Lung microvascular endothelial cell (primary cell): Measurements from ENCODE around the gene PDE4D. TPM values are rescaled to one million over a fixed set of nuclear protein-coding genes. Genes with fewer than 3 reads are reported as not detected.
A peak's percentile ranks its signal among the peaks of the same experiment; 100 is the strongest.
"Not testable (repeated sequence)": the region's sequence is repeated elsewhere in the genome, so short reads cannot be mapped to it uniquely, and the experiment has no call there.

ENCODE experiments used
- DNase-seq, 2 donors: peaks; one replicate each; pipeline versions ENCODE4 v3.0.0 to v3.0.0-alpha.2; 2010; ENCODE audit warnings: low read depth in 2 of 2
- total RNA-seq: library from RNA; depleted of rRNA; stranded (reverse); fragments of >200 nt; gene quantifications from 2 replicates; pipeline ENCODE4 v1.2.1, GENCODE V29; 2014

The PDE4D gene
- total RNA-seq, 1 donor from 2014 or later, result 23.8 TPM

DNA sequence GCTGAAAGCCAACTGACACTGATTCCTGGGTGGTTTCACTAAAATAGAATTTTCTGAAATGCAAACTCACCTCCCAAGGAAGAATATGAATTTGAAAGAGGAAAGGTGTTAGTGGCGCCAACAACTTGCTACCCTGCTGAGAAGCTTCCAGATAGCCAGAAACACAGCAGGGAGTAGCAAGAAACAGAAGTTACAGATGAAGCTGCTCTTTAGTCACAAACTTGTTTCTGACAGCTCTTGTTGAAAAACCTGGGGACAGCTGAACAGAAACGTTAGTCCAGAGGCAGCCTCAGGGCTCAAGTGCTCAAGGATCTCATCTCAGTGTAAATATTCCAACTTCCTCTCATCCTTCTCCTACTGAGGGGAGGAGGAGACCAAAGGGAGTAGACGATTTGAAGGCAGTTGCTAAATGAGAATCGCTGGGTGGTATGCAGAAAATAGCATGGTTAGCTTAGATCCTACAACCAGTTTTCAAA, 184.1 kb downstream of the PDE4D start:
- DNase-seq, result no peak

DNA sequence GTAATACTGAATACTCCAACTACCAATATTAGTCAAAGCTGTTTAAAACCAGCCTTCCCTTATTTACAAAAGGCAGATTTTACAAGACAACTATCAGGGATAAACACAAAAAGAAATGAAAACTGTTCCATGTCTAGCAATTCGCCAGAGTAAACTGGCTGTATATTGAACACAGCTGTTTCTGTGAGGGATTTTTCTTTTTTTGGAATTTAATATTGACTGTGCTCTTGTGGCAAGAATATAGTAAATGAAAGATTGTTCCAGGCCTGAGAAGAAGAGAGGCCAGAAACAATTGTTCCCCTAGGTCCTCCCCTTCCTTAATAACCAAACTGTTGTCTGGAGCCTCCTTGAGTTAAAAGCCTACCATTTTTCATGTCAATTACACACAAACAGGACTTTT, 188.6 kb downstream of the PDE4D start:
- no peak for DNase-seq

DNA sequence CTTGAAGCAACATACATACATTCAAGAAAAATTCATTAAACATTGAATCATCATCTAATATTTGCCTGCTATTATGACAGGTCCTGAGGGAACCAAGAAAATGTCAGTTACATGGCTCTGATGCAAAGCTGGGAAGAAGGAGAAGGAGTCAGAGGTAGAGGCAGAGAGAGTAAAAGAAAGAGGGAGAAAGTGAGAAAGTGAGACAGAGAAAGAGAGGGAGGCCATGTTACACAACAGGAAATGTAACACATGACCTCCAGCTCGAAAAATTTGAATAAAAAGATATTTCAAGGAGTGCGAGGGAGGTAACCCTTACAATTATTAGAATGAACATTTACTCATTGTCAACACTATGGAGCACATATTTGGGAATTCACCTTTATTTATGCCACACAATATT, 189.7 kb downstream of the PDE4D start:
- no peak for DNase-seq

DNA sequence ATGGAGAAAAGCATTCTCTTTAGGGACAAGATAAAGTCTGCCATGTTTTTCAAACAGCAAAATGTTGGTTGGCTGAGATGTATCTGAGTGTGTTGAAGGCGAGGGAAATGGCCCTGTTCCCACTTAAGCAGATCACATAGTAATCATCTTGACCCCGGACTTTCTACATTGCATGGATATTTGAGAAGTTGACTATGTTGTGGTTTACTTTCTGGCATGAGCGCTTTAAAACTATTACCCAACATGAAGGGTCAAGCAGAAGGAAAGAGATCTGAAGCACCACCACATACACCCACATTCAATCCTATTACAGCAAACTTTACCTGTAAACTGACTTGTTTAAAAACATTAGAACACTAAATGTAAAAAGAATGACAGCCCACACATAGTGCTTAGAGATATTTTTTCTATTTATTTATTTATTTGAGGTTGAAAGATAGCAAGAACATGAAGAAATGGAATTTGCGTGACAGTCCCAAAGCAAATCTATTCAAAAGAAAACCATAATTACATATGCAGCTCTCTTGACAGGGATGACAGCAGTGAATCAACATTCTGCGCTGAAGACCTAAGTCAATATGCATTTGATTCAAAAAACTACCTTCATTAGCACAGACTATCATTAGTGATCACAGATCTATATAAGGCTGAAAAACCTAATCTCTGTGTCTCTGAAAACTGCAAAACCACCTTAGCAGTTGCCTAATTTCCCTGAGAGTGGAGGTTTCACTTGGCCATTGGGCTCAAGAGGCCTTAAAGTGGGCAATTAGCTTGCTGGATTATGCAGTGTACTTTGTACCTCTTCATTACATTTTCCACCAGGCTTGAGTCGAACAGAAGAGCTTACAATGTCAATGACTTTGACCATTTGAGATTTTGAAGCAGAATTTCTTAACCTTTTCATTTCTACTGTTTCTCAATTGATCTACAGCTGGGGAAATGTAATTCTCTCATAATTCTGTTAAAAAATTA, 195.0 kb downstream of the PDE4D start:
- no peak for DNase-seq

DNA sequence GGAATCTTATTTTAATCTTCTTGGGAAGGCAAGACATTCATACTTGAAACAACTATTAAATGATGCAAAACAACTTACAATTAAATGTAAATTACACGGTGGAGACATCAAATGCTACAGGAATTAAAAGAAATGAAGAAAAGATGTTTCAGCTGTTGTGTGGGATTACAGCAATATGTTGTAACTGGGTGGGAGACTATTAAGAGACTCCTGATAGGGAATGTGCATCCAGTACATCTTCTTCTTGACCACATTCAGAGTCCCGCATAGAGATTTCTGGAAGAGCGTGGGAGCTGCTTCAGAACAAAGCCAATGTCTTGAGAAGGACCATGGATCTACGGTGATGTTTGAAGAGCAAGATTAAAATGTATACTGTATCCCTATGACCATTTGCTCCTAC, 199.1 kb downstream of the PDE4D start:
- no peak for DNase-seq

DNA sequence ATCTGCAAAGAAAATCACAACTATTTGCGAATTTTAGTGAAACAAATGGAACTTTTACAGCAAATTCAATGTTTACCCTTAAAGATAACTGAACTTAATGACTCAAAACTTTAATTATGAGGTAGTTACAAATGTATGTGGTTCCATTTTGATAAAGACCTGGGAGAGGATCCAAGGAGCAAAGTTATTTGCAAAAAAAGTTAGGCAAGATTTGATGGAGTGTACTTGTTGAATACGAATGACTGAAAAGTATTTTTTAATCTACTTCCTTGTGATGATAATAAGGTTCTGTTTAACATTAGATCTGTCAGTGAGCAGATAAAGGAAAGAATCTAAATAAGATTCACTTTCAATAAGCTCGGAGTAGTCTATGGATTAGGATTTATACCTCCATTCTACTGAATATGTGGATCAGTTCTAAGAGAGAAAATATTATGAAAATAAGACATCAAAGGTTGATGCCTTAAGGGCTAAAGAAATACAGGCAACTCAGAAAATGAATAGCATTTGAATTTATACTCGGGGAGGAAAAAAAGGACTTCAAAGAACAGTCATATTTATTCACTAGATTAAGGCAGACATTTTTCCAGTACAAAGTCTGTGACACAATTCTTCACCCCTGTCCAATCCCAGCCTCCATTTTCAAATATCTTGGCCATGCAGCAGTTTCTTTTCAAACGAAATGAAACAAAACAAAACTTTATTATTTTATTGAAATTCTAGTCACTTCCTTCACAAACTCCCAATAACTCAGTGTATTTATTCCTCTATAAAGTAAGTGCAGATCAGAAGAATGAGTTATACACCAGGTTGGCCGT, 199.8 kb downstream of the PDE4D start:
- no peak for DNase-seq

DNA sequence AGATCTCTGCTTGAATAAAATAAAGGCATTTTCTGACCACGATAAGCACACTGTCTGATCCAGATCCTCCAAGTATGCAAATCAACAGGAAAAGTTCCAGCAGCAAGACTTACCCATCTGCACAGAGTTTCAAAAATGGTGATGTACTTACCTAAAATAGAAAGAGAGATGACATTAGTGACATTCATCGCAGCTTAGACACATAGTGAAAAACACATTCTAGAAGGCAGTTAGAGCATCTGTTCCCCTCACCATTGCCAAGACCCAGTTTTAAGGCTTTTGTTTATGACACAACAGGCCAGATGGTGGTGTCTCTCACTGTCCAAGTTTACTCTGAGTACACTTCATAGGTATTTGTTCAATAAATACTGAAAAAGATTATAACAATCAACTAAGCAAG, 207.7 kb downstream of the PDE4D start:
- no peak for DNase-seq

DNA sequence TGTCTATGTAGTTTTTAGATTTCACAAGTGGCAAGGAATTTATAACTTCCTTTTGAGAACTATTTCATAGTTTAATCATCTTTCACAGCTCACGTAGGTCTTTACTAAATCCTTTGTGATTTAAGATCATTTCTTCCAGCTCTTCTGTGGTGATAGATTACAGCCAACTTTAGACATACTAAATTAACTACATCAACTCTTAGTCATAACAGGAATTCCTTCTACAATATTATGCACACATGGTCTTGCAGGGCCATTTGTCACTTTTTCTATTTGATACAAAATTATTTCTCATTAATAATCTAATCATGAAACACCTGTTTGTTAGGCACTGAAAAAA, 208.4 kb downstream of the PDE4D start:
- DNase-seq, result peak in 1 of 2 donors; percentile 36

DNA sequence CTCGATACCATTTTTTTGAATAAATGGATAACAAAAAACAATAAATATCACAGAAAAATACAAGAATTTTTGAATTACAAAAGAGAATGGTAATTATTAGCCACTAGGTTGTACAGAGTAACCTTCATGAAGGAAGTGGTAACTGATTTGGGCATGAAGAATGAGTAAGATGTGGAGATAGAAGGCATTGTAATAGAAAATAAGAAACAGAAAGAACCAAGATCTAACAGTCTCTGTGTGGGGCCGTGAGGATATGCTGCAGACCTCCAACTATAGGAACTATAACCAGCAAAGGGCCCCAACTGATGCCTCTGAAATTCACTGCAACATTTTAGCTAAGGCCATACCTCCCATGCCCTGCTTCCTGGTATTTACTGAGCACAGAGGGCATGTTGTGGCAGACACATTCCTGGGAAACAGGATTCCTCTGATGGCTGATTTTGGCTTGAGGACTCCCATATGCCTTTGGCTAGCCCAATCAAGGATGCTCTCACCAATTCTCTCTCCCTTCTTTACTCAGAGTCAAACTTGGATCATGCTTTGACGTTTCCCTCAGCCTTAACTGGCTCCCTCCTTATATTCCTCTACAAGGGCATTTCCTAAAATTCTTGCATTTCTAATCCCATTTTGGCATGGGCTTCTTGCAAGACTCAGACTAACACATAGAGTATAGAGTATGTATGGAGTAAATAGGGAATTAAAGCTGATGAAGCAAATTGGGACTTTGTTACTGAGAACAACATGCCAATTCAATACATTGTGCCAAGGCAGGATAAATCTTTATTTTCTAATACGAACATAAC, 208.9 kb downstream of the PDE4D start:
- no peak for DNase-seq

DNA sequence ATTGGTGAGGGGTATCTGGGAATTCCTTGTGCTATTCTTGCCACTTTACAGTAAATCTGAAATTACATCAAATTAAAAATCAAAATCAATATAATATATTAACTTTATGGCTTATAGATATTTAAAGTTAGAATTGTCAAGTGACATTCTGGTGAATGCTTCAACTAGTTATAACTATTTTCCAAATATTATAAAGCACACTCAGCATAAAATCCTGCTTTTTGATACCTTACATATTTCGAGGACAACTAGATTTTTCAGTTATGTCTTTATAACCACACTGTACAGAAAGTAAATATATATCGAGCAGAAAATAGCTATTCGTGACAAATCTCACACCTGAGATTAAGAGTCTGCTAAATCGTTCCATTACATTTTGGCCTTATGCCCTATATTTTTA, 210.2 kb downstream of the PDE4D start:
- no peak for DNase-seq

DNA sequence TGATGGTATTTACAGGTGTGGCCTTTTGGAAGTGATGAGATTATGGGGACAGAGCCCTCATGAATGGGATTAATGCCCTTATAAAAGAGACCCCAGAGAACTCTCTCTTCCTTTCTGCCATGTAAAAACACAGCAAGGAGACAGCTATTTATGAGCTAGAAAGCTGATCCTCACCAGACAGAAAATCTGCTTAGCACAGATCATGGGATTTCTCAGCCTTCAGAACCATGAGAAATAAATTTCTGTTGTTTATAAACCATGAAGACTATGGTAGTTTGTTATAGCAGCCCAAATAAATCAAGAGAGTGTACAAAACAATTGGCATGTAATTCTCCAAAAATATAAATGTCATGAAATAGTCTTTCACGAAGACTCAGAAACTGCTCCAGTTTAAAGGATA, 211.0 kb downstream of the PDE4D start:
- DNase-seq, result no peak

DNA sequence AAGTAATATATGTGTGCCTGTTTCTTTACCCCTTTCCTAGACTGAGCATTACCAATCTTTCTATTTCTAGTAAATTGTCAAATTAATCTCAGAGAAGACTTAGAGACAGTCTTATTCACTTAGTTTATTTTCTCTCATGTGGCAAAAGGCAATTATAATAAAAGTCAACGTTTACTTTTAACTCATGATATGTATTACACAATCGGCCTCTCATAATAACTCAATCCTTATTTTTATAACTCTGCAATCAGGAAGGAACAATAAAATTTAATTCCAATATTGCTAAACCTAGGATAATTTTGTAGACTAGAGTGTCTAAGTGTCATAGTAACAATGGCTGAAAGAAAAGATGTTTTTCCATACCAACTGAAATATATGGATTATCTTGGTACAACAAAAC, 214.6 kb downstream of the PDE4D start:
- no peak for DNase-seq

DNA sequence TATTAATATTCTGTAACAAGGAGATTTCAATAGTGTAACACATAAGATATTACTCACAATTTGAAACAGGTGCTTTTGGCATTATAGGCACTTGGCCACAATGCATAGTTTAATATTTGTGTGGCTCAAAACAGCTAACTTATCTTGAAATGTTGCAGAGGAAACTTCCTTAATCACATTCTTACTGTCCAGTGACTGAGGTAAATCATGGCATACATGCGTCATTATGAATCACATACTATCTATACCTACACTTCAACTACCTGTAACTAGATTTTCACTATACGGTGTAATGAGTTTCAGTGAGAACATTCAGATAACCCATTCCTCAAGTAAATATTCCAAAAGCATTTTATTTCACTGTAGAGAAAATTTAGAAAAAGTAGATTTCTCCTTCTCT, 218.8 kb downstream of the PDE4D start:
- no peak for DNase-seq

DNA sequence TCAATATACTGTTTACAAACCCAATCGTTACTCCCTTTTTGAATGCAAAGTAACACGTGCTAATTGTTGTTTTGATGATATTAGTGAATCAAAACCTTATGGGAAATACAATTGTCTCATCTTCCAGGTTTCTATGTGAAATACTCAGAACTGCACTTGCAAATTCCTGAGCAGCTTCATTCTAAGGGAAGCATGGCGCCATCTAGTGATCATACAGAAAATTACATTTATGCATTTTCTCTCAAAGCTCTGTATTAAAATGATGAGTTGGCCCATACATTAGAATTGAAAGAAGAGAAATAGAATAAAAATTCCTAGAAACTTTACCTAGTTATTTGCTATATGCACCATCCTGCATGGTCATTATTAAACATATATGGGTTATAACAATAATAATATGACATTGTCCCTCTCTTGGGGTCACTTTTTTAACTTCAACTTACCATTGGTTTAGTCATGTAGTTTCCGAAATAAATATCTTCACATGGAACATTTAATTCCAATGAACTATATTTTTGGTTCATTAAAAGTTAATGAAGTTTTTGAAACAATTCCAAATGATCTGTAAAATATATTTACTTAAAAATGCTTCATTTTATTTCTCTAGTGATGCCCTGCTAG, 220.0 kb downstream of the PDE4D start:
- DNase-seq, result peak; percentile 63 to 68

DNA sequence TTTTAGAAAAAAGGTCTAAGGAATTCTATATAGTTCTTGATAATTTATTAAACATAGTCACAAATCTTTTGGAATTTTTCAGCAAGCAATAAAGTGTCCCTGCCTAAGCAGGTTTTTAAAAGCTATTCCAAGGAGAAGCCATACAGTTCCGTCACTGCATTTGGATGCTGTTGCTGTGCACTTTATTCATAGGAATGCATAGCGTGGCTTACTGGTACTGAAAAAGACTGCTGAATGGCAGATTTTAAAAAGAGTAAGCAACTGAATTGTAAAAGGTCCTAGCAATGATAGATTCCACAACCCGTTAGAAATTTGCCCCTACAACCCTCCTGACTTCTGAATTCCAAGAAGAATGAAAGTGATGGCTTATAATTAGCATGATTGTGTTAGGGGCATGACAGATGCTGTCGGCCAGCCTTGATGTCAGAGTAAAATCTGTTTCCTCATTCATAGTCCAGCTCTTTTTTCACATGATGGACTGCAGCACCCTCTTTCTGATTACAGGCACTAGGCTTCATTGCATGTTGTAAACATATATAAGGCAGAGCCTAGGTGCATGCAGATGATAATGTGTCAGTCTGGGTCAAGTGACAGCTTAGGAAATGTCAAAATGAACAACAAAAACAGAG, 227.0 kb downstream of the PDE4D start:
- DNase-seq, result no peak

DNA sequence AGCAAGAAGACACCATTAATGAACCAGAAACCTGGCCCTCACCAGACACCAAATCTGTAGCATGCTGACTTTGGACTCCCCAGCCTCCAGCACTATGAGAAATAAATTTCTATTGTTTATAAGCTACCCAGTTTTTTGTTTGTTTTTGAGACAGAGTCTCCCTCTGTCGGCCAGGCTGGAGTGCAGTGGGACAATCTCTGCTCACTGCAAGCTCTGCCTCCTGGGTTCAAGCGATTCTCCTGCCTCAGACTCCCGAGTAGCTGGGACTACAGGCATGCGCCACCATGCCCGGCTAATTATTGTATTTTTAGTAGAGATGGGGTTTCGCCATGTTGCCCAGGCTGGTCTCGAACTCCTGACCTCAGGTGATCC, 227.7 kb downstream of the PDE4D start:
- not testable (repeated sequence) for DNase-seq

DNA sequence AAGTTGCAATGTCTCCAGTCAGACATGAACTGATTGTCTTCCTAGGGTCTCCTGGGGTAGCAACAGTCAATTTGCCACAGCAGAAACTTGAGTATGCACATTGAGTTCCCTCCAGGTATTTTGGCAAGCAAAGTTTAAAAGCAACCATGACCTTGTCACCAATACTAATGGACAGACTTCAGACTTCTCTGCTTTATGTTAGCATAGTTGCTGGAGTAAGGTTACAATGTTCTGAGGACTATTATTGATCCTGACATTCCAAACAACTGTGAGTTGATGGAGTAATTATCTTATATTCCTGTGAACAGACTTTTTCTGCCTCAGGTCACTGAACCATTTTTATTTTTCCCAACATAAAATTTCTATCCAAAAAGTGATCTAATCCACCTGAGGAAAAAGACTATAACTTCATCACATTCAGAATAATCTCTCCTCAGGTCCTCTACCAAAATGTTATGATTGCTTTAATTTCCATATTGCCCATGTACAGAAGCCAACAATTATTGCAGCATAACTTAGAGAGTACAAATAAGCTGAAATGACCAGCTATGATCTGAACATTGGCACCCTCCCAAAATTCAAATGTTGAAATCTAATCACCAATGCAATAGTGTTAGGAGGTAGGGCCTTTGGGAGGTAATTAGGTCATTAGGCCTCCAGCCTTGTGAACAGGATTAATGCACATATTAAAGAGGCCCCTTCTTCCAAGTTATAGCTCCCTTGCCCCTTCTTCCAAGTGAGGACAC, 228.3 kb downstream of the PDE4D start:
- no peak for DNase-seq

DNA sequence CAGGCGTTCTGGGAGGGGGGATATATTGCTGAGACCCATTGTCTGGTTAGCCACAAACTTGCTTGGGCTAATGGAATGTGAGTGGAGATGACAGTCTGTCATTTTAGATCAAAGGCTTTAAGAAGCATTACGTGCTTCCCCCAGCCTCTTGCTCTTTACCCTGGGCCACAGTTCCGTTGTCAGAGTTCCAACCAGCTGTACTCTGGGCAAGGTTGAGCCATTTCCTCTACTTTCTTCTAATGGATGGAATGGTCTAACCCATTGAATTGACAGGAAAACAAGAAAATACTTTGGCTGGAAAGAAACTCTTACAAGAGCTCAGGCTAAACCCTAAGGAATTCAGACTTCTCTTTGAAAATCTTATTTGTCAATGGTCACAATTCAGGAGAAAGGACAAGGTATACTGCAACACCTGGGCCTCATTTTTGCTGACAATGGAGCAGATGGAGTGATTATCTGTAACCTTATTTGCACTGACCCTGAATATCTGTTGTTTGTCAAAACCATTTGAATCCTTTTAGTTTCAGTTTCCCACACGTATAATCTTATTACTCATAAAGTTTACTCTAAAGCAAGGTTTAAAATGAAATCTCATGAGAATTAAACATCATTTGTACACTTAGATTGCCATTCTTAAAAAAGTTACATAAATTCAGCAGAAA, 231.4 kb downstream of the PDE4D start:
- peak; percentile 45 to 89 for DNase-seq

DNA sequence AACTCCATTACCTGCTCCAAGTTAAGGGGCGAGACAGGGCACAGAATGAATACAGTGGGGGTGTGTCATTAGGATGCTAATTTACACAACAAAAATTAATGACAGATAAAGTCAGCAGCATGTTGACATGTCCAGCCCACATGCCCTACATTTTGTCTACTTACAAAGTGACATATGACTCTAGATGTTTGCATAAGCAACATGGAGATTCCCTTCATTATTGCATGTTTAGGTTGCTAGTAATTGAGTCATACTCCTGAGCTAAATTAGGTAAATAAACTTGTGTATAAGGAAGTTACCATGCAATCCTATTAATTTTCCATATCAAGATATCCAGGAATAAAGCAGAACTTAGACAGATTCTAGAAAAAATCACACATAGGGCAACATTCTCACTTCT, 232.2 kb downstream of the PDE4D start:
- peak in 1 of 2 donors; percentile 16 for DNase-seq

DNA sequence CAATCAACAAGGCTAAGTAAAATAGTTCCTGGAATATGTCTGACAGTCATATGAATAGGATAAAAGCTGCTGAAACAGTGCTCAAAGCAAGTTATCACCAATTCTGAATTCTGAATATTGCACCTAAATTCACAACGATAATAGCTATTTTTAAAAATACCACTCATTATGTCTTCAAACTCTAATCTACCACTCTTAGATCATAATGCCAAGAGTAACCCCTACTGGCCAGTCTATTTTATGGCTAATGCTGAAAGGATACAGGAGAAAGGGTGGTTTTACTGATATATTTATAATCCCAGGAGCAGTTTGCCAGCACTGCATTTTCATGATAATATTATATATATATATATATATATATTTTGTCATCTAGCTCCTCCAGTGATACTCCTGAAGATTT, 232.8 kb downstream of the PDE4D start:
- peak; percentile 56 to 57 for DNase-seq
